GM12878 (cell line): ENCODE results near the gene LSM3. TPM values are rescaled to one million over a fixed set of nuclear protein-coding genes. Genes with fewer than 3 reads are reported as not detected.

Source experiments
- ATAC-seq: fragments of 200-7000 bp; cut with Tn5 transposase; 3 replicates; pipeline ENCODE4 v1.9.1; 2020; ENCODE audit warnings: mild to moderate bottlenecking, moderate library complexity
- Bru-seq: library from RNA; stranded (reverse); fragments of 400-500 nt; gene quantifications from one replicate; lab custom pipeline; 2021; lab: Mats Ljungman, UMichigan
- BruChase-seq, 2 experiments: library from RNA; stranded (reverse); fragments of 400-500 nt; gene quantifications; one replicate each; lab custom pipeline; 2021; lab: Mats Ljungman, UMichigan
- BruUV-seq: library from RNA; stranded (reverse); fragments of 400-500 nt; replicated peaks from 2 replicates; lab custom pipeline; 2021; lab: Mats Ljungman, UMichigan
- CTCF ChIA-PET: fragments of 300-600 bp; sonication (Branson Sonifier 250); formaldehyde crosslinking; extraction: SDS; loops from one replicate; lab custom pipeline; 2021; ENCODE audit warnings: inconsistent platforms; lab: Yijun Ruan, JAX
- POLR2A ChIA-PET: fragments of 350-600 bp; formaldehyde crosslinking; extraction: SDS; loops from one replicate; lab custom pipeline; 2021; ENCODE audit warnings: inconsistent platforms; lab: Charles Lee
- RAD21 ChIA-PET: fragments of 300-600 bp; sonication (Branson Sonifier 250); formaldehyde crosslinking; loops from one replicate; lab custom pipeline; 2023; ENCODE audit warnings: antibody characterized with exemption; ENCODE audit not compliant: unreplicated experiment; lab: Charles Lee
- SMC1A ChIA-PET: fragments of 300-600 bp; sonication (Branson Sonifier 250); formaldehyde crosslinking; loops from one replicate; lab custom pipeline; 2023; ENCODE audit not compliant: unreplicated experiment, uncharacterized antibody; lab: Charles Lee
- DNase-seq: peaks from one replicate; pipeline ENCODE4 v3.0.0-alpha.2; 2011; ENCODE audit warnings: low read depth, low spot score
- FAIRE-seq: peaks from 3 replicates; lab custom pipeline; 2011; peaks lifted over from hg19 to GRCh38; lab: Jason Lieb, UNC
- H2AFZ ChIP-seq: 2 replicates; pipeline ENCODE4 v1.6.0; 2011; ENCODE audit warnings: low read depth, low read length, control low read depth; ENCODE audit not compliant: control insufficient read depth
- H3K27ac ChIP-seq: 2 replicates; pipeline ENCODE4 v1.5.1; 2011; ENCODE audit warnings: control low read depth; ENCODE audit not compliant: control insufficient read depth, insufficient read depth
- H3K27me3 ChIP-seq, 2 experiments: replicated peaks in 1 of 2; 2 replicates each; pipeline versions ENCODE4 v1.6.0 to v1.6.1; 2011; ENCODE audit warnings: low read length in 1 of 2; ENCODE audit not compliant: control insufficient read depth in 2 of 2, insufficient read depth in 2 of 2
- H3K36me3 ChIP-seq, 2 experiments: 2 replicates each; pipeline ENCODE4 v1.5.1; 2011; ENCODE audit warnings: low read length in 1 of 2; ENCODE audit not compliant: control insufficient read depth in 2 of 2, insufficient read depth in 2 of 2
- H3K4me1 ChIP-seq: 2 replicates; pipeline ENCODE4 v1.6.1; 2011; ENCODE audit warnings: mild to moderate bottlenecking, low read length, moderate library complexity, mixed read lengths; ENCODE audit not compliant: control insufficient read depth, insufficient read depth
- H3K4me2 ChIP-seq: 2 replicates; pipeline ENCODE4 v1.6.0; 2011; ENCODE audit warnings: control low read depth; ENCODE audit not compliant: control insufficient read depth, insufficient read depth
- H3K4me3 ChIP-seq: fragments of 200-600 bp; sonication (generic); 2 replicates; pipeline ENCODE4 v1.5.1; 2016
- H3K79me2 ChIP-seq: 2 replicates; pipeline ENCODE4 v1.6.0; 2011; ENCODE audit warnings: low read length; ENCODE audit not compliant: control insufficient read depth, insufficient read depth
- H3K9ac ChIP-seq: 2 replicates; pipeline ENCODE4 v1.8.0; 2011; ENCODE audit warnings: low read length, control low read depth, mixed read lengths; ENCODE audit not compliant: control insufficient read depth, insufficient read depth
- H3K9me3 ChIP-seq: replicated peaks from 3 replicates; pipeline ENCODE4 v1.5.1; 2011; ENCODE audit warnings: mild to moderate bottlenecking, low read length; ENCODE audit not compliant: control insufficient read depth, insufficient read depth
- H4K20me1 ChIP-seq: 2 replicates; pipeline ENCODE4 v1.6.0; 2011; ENCODE audit not compliant: control insufficient read depth, insufficient read depth
- BCL11A ChIP-seq: IDR thresholded peaks from 2 replicates; pipeline ENCODE4 v1.6.1; 2011; ENCODE audit warnings: low read depth, low read length
- FOS ChIP-seq: IDR thresholded peaks from 3 replicates; pipeline ENCODE4 v1.6.1; 2011; ENCODE audit warnings: borderline replicate concordance; ENCODE audit not compliant: insufficient read length; ENCODE audit errors: extremely low read depth
- HSF1 ChIP-seq: fragments of 150-350 bp; IDR thresholded peaks from 2 replicates; pipeline ENCODE4 v1.6.1; 2014; ENCODE audit warnings: mild to moderate bottlenecking, low read depth, low read length
- KAT2A ChIP-seq: conservative IDR thresholded peaks from 2 replicates; pipeline ENCODE4 v1.6.1; 2011; ENCODE audit warnings: low read depth, low read length; ENCODE audit not compliant: control insufficient read depth
- MTA3 ChIP-seq: IDR thresholded peaks from 2 replicates; pipeline ENCODE4 v1.6.1; 2012; ENCODE audit warnings: low read length, inconsistent platforms, borderline replicate concordance
- MYB ChIP-seq: fragments of 150-350 bp; IDR thresholded peaks from 2 replicates; pipeline ENCODE4 v1.6.1; 2014; ENCODE audit warnings: mild to moderate bottlenecking, low read depth, low read length, borderline replicate concordance
- POLR2AphosphoS5 ChIP-seq: IDR thresholded peaks from 2 replicates; pipeline ENCODE4 v1.6.1; 2011; ENCODE audit warnings: mild to moderate bottlenecking, low read length, inconsistent platforms
- RFX5 ChIP-seq: IDR thresholded peaks from 2 replicates; pipeline ENCODE4 v1.6.1; 2011; ENCODE audit warnings: low read depth, low read length, improper control_type of control experiment
- SKIL ChIP-seq: fragments of 450-650 bp; IDR thresholded peaks from 2 replicates; pipeline ENCODE4 v1.6.1; 2017; ENCODE audit warnings: mild to moderate bottlenecking, low read depth, inconsistent platforms; ENCODE audit not compliant: poor library complexity, severe bottlenecking
- TARDBP ChIP-seq: IDR thresholded peaks from 2 replicates; pipeline ENCODE4 v1.6.1; 2016; ENCODE audit warnings: borderline replicate concordance
- ZNF24 ChIP-seq: fragments of 450-650 bp; IDR thresholded peaks from 2 replicates; pipeline ENCODE4 v1.6.1; 2017; ENCODE audit warnings: antibody characterized with exemption, mild to moderate bottlenecking
- WGBS: methylation state at CpG from one replicate; pipeline ENCODE4 v1.1.6; 2016; ENCODE audit warnings: low lambda C conversion rate; ENCODE audit not compliant: insufficient replicate concordance, insufficient coverage; ENCODE audit errors: missing lambda C conversion rate; 5-methylcytosine and 5-hydroxymethylcytosine counted together
- in situ Hi-C: fragments of 300-500 bp; cut with MboI; formaldehyde crosslinking; loops from 9 replicates; pipeline ENCODE4 v1.14.3; 2018; ENCODE audit warnings: mixed read lengths
- intact Hi-C: fragments of 100-400 bp; cut with micrococcal nuclease; formaldehyde crosslinking; loops from one replicate; pipeline ENCODE4 v1.14.2; 2022; ENCODE audit not compliant: unreplicated experiment
- long read RNA-seq, 2 experiments: library from polyadenylated mRNA; unstranded; transcript quantifications; one replicate each; pipeline ENCODE4 v2.0.0, GENCODE V29; 2019 to 2020
- polyA minus RNA-seq, 3 experiments: library from RNA; depleted of rRNA, polyadenylated mRNA; stranded (reverse); fragments of >200 nt; gene quantifications; 2 replicates each; pipeline ENCODE4 v1.2.3, GENCODE V29; 2011
- polyA plus RNA-seq, 11 experiments: library from polyadenylated mRNA; depleted of rRNA in 4 of 11; unstranded in 6 of 11; stranded (reverse) in 5 of 11; fragments of >200 nt; fragmentation: Nextera tagmentation in 4 of 11; fragmentation: Illumina TruSeq in 1 of 11; extraction: Ambion mirVana in 4 of 11; extraction: Trizol in 1 of 11; gene quantifications; 1 replicate in 1 of 11; 2 replicates in 10 of 11; pipeline versions ENCODE4 v1.2.1 to v1.2.3, GENCODE V29; 2011 to 2016; ENCODE audit warnings: inconsistent platforms in 2 of 11, missing spikeins in 2 of 11, low read depth in 1 of 11
- total RNA-seq, 4 experiments: library from RNA; depleted of rRNA in 3 of 4; stranded (reverse); fragments of >200 nt in 3 of 4; fragmentation: Illumina TruSeq in 1 of 4; extraction: Trizol in 1 of 4; gene quantifications; 2 replicates each; pipeline versions ENCODE4 v1.2.1 to v1.2.3, GENCODE V29; 2013 to 2021
- TF ChIP-seq, protein P1 (sequence below): IDR thresholded peaks from 2 replicates; pipeline ENCODE4 v1.6.1; 2011; ENCODE audit warnings: low read depth, low read length, improper control_type of control experiment, borderline replicate concordance

The LSM3 gene
- total RNA-seq (2013; cell fraction: nucleolus; rRNA removed): 7.5 and 7.9 TPM in 2 replicates
- total RNA-seq (2014; rRNA removed) (15.5 and 17.1 TPM in 2 replicates), total RNA-seq (2014; rRNA removed; fragmentation: Illumina TruSeq; extraction: Trizol) (26.8 and 30.5 TPM in 2 replicates), total RNA-seq (2021) (16.0 and 18.3 TPM in 2 replicates), polyA plus RNA-seq (2011; rRNA removed) (25.2 and 44.6 TPM in 2 replicates), polyA plus RNA-seq (2014; fragmentation: Illumina TruSeq; extraction: Trizol) (27.8 and 33.8 TPM in 2 replicates), polyA plus RNA-seq (2014; fragmentation: Nextera tagmentation; extraction: Ambion mirVana) (100 to 1,000 TPM in 1 of 2 experiments, 10 to 100 TPM in 1; 98.1 to 111 TPM), polyA plus RNA-seq (2014; rRNA removed) (20.0 and 23.9 TPM in 2 replicates), polyA plus RNA-seq (2016; fragmentation: Nextera tagmentation; extraction: Ambion mirVana) (10 to 100 TPM; 79.6 to 85.3 TPM), polyA minus RNA-seq (2011; rRNA and poly(A)+ RNA removed) (2.9 and 3.2 TPM in 2 replicates), Bru-seq, nascent RNA (percentile 87 among the genes with signal in this experiment), BruChase-seq, experiment 1, labeled RNA remaining after a 6-hour chase (percentile 79 among the genes with signal in this experiment), BruChase-seq, experiment 2, labeled RNA remaining after a 2-hour chase (percentile 71 among the genes with signal in this experiment)
- 10.9 TPM for polyA plus RNA-seq (2011; ENCODE audit: low read depth)
- polyA plus RNA-seq (2011; cell fraction: cytosol; rRNA removed): 5.2 and 5.9 TPM in 2 replicates
- polyA plus RNA-seq (2011; cell fraction: nucleus; rRNA removed): 5.4 and 6.0 TPM in 2 replicates
- 17.9 and 22.1 TPM in 2 replicates for polyA plus RNA-seq (2012)
- 1.8 and 2.1 TPM in 2 replicates for polyA minus RNA-seq (2011; cell fraction: cytosol; rRNA and poly(A)+ RNA removed)
- 2.7 and 5.9 TPM in 2 replicates for polyA minus RNA-seq (2011; cell fraction: nucleus; rRNA and poly(A)+ RNA removed)
- long read RNA-seq, experiment 1, transcript LSM3-201 (4 exons, 3,815 nt): major isoform, 118 of 131 reads
- long read RNA-seq, experiment 1, partial matches to known transcripts: 12 of 131 reads
- long read RNA-seq, experiment 1, other reads (novel, unspliced or antisense): 1 of 131 reads
- long read RNA-seq, experiment 2, transcript LSM3-201 (4 exons, 3,815 nt): major isoform, 320 of 337 reads
- long read RNA-seq, experiment 2, partial matches to known transcripts: 15 of 337 reads
- long read RNA-seq, experiment 2, other reads (novel, unspliced or antisense): 2 of 337 reads

DNA sequence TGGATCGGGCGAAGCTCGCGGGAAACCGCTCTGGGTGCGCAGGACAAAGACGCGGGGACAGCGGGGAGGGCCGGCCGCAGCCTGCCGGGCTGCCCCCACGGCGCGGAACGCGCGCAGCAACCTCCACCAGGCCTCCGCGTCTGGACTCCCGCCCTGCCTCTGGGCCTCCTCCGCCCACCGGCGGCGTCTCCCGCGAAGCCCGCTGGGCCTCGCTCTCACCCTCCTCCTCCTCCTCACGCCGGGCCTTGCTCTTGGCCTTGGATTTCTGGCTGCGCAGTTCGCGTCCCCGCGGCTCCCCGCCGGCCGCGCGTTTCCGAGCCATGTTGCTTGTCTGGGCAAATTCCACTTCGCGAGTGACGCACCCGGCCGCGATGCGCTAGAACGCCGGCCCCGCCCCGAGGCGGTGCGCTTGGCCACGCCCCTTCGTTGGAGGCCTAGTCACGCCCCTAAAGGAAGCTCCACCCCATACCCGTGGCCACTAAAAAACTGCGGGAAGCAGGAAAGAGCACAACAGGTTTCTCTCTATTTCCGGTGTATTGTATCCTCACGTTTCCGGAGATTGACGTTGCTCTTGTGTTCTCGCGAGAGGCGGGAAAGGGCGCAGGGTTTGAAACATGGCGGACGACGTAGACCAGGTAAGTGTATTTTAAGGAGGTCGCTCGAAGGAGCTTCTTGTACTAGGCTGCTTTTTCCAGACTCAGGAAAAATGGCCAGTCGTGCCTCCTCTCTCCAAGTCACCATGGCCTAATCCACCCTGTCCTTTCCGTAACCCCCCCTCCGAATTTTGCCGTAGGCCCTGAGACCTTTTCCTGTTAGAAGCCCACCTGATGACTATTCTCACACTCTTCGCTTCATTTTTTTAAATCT is at the start of gene LSM3, which contains the start of gene XPC:
Gene LSM3 (plus strand): TSS at position 571 of the 867 bp plus-strand sequence. CDS start 44 bp downstream, at position 615.
Gene XPC (minus strand): TSS at position 355 of the 867 bp plus-strand sequence. CDS start 33 bp downstream, at position 322.
- DNase-seq (peak; percentile 97), FAIRE-seq (peak; percentile 95), ATAC-seq (peak; percentile 92)
- H3K9ac ChIP-seq: peak within 1 kb of the TSS; percentile 90
- H3K36me3 ChIP-seq: 0 out of 4 replicates have a peak, but pooled peaks cover 0 to 2% of the 10 kb centered on the region in 2 experiments
- H3K79me2 ChIP-seq: peaks cover 66% of the 10 kb centered on the region
- H4K20me1 ChIP-seq: no peaks in the 10 kb centered on the region
- in situ Hi-C loops: no loop called here
- RAD21 ChIA-PET: interaction anchor here (0.5 to 1.7 kb wide), 7 partner anchors 21 to 759 kb away, joined by 3 to 27 read pairs (median 4); partner anchors contain the start of genes CHCHD4 and TMEM43
- peak within 1 kb of the TSS; percentile 83 for H3K4me2 ChIP-seq
- SMC1A ChIA-PET: interaction anchor here (0.6 to 1.8 kb wide), 10 partner anchors 10 to 473 kb away, joined by 3 to 10 read pairs (median 4); partner anchors contain the start of genes CCDC174, CHCHD4 and TMEM43
- peak within 1 kb of the TSS; percentile 79 for H2AFZ ChIP-seq
- H3K9me3 ChIP-seq: no peaks in the 10 kb centered on the region
- CTCF ChIA-PET: interaction anchor here (0.9 to 2.4 kb wide), 6 partner anchors 8 to 55 kb away, joined by 3 to 14 read pairs (median 3); partner anchors contain the start of genes CHCHD4 and TMEM43
- peaks cover 14% of the 10 kb centered on the region for H3K4me1 ChIP-seq
- peak within 1 kb of the TSS; percentile 93 for H3K4me3 ChIP-seq
- under 1% methylated on average over 72 of the region's 78 CpGs for whole genome bisulfite sequencing
- peak within 1 kb of the TSS; percentile 84 for H3K27ac ChIP-seq
- POLR2A ChIA-PET: interaction anchor here (0.6 to 3.1 kb wide), 10 partner anchors 19 to 473 kb away, joined by 3 to 42 read pairs (median 4); partner anchors contain the start of genes CCDC174, CHCHD4, SLC6A6 and TMEM43
- BruUV-seq: TSS peak; percentile 78
- H3K27me3 ChIP-seq: no peaks in the 10 kb centered on the region
- intact Hi-C loops: loop anchor here (1.0 kb wide), 1 partner anchor 54 kb away; the partner anchor contains the start of gene CHCHD4
- TF ChIP-seq HSF1 (no peak), MYB (0 out of 2 replicates have a peak, but pooled peaks have one; percentile 46), BCL11A (no peak), RFX5 (no peak), FOS (no peak), KAT2A (no peak), MTA3 (no peak), POLR2AphosphoS5 (peak; percentile 97), SKIL (no peak), TARDBP (no peak), ZNF24 (no peak)
- TF ChIP-seq, protein P1, sequence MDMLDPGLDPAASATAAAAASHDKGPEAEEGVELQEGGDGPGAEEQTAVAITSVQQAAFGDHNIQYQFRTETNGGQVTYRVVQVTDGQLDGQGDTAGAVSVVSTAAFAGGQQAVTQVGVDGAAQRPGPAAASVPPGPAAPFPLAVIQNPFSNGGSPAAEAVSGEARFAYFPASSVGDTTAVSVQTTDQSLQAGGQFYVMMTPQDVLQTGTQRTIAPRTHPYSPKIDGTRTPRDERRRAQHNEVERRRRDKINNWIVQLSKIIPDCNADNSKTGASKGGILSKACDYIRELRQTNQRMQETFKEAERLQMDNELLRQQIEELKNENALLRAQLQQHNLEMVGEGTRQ: no peak
